WTC11 (cell line): ENCODE results near the gene FABP2. TPM values are rescaled to one million over a fixed set of nuclear protein-coding genes. Genes with fewer than 3 reads are reported as not detected.
A peak's percentile ranks its signal among the peaks of the same experiment; 100 is the strongest.

Experiments used
- ATAC-seq: fragments of 200-7000 bp; cut with Tn5 transposase; 2 replicates; pipeline ENCODE4 v1.10.0; 2021; ENCODE audit warnings: mild to moderate bottlenecking, moderate library complexity
- CTCF ChIA-PET: fragments of 300-600 bp; sonication (Branson Sonifier 250); formaldehyde crosslinking; loops from one replicate; lab custom pipeline; 2021; ENCODE audit warnings: antibody characterized with exemption; lab: Charles Lee
- POLR2A ChIA-PET: fragments of 350-600 bp; sonication (Branson Sonifier 250); formaldehyde crosslinking; loops from one replicate; lab custom pipeline; 2021; ENCODE audit warnings: antibody characterized with exemption; lab: Charles Lee
- DNase-seq: peaks from one replicate; pipeline ENCODE4 v3.0.0; 2021; ENCODE audit warnings: low spot score
- H3K27ac Mint-ChIP-seq: 2 replicates; pipeline ENCODE4 v1.8.0; 2021; ENCODE audit warnings: mixed read lengths
- H3K27me3 Mint-ChIP-seq: 2 replicates; pipeline ENCODE4 v1.8.0; 2021; ENCODE audit warnings: low read depth, mild to moderate bottlenecking, moderate library complexity, mixed read lengths
- H3K36me3 Mint-ChIP-seq: 2 replicates; pipeline ENCODE4 v1.8.0; 2021; ENCODE audit warnings: mixed read lengths
- H3K4me1 Mint-ChIP-seq: 2 replicates; pipeline ENCODE4 v1.8.0; 2022; ENCODE audit warnings: mixed read lengths
- H3K4me3 Mint-ChIP-seq: 2 replicates; pipeline ENCODE4 v1.8.0; 2021; ENCODE audit warnings: mild to moderate bottlenecking, moderate library complexity, mixed read lengths
- H3K9me3 Mint-ChIP-seq: 2 replicates; pipeline ENCODE4 v1.8.0; 2021; ENCODE audit warnings: mixed read lengths
- ARID4B ChIP-seq: sonication (generic); formaldehyde crosslinking; IDR thresholded peaks from 2 replicates; pipeline ENCODE4 v1.8.0; 2023; ENCODE audit warnings: missing genetic modification reagents, mild to moderate bottlenecking, borderline replicate concordance
- ATF6 ChIP-seq: sonication (generic); formaldehyde crosslinking; IDR thresholded peaks from 2 replicates; pipeline ENCODE4 v1.8.1; 2023; ENCODE audit warnings: mild to moderate bottlenecking, missing genetic modification reagents
- CREB1 ChIP-seq: sonication (generic); formaldehyde crosslinking; IDR thresholded peaks from 2 replicates; pipeline ENCODE4 v1.8.0; 2023; ENCODE audit warnings: mild to moderate bottlenecking, missing genetic modification reagents
- E2F5 ChIP-seq: sonication (generic); formaldehyde crosslinking; IDR thresholded peaks from 2 replicates; pipeline ENCODE4 v1.8.1; 2022; ENCODE audit warnings: mild to moderate bottlenecking, moderate library complexity, missing genetic modification reagents
- EMX1 ChIP-seq: fragments of 250-450 bp; sonication (Bioruptor Pico); IDR thresholded peaks from 2 replicates; pipeline ENCODE4 v1.8.0; 2021; ENCODE audit warnings: mild to moderate bottlenecking
- ERG ChIP-seq: fragments of 250-450 bp; sonication (Bioruptor Pico); IDR thresholded peaks from 2 replicates; pipeline ENCODE4 v1.8.0; 2021; ENCODE audit warnings: mild to moderate bottlenecking
- FOXJ3 ChIP-seq: sonication (generic); formaldehyde crosslinking; IDR thresholded peaks from 2 replicates; pipeline ENCODE4 v1.9.0; 2021; ENCODE audit warnings: missing genetic modification reagents, mild to moderate bottlenecking, borderline replicate concordance
- FOXP1 ChIP-seq: sonication (generic); formaldehyde crosslinking; IDR thresholded peaks from 2 replicates; pipeline ENCODE4 v1.8.0; 2022; ENCODE audit warnings: missing genetic modification reagents, mild to moderate bottlenecking, moderate library complexity, borderline replicate concordance
- HMGA2 ChIP-seq: fragments of 250-450 bp; sonication (Bioruptor Pico); IDR thresholded peaks from 2 replicates; pipeline ENCODE4 v1.4.0; 2021; ENCODE audit warnings: mild to moderate bottlenecking, moderate library complexity
- PREB ChIP-seq: sonication (generic); formaldehyde crosslinking; IDR thresholded peaks from 2 replicates; pipeline ENCODE4 v1.8.1; 2022; ENCODE audit warnings: mild to moderate bottlenecking, missing genetic modification reagents, moderate library complexity, borderline replicate concordance
- ZBTB43 ChIP-seq: sonication (generic); formaldehyde crosslinking; IDR thresholded peaks from 2 replicates; pipeline ENCODE4 v1.8.1; 2023; ENCODE audit warnings: mild to moderate bottlenecking, missing genetic modification reagents
- ZNF138 ChIP-seq: sonication (generic); formaldehyde crosslinking; conservative IDR thresholded peaks from 2 replicates; pipeline ENCODE4 v1.8.1; 2022; ENCODE audit warnings: mild to moderate bottlenecking, moderate library complexity, missing genetic modification reagents
- ZNF281 ChIP-seq: sonication (generic); formaldehyde crosslinking; IDR thresholded peaks from 2 replicates; pipeline ENCODE4 v1.8.0; 2023; ENCODE audit warnings: mild to moderate bottlenecking, missing genetic modification reagents
- ZNF317 ChIP-seq: sonication (generic); formaldehyde crosslinking; IDR thresholded peaks from 2 replicates; pipeline ENCODE4 v1.8.1; 2023; ENCODE audit warnings: low read depth, mild to moderate bottlenecking, moderate library complexity, missing genetic modification reagents, borderline replicate concordance
- ZNF396 ChIP-seq: fragments of 250-450 bp; sonication (Bioruptor Pico); IDR thresholded peaks from 2 replicates; pipeline ENCODE4 v1.8.0; 2021; ENCODE audit warnings: mild to moderate bottlenecking, moderate library complexity, borderline replicate concordance
- ZNF512 ChIP-seq: sonication (generic); formaldehyde crosslinking; IDR thresholded peaks from 2 replicates; pipeline ENCODE4 v1.8.1; 2022; ENCODE audit warnings: missing genetic modification reagents, borderline replicate concordance
- total RNA-seq: library from RNA; stranded (reverse); gene quantifications from 3 replicates; pipeline ENCODE4 v1.2.3, GENCODE V29; 2021

Gene FABP2
- total RNA-seq, 1 experiment from 2014 or later, result not detected

- TF ChIP-seq ZNF138 (CRISPR knock-in tag) (no peak), FOXJ3 (CRISPR knock-in tag) (no peak), HMGA2 (CRISPR knock-in tag) (no peak), E2F5 (CRISPR knock-in tag) (no peak), ZNF317 (no peak)
Measured at GRCh38 chr4:119315036-119315435, 6.9 kb downstream of the FABP2 start (continued).

GRCh38 chr4:119314356-119314755 lies 7.6 kb downstream of the FABP2 start:
- no peak overlapping the region for H3K27ac Mint-ChIP-seq
- H3K9me3 Mint-ChIP-seq, result no peaks in the 10 kb centered on the region
- DNase-seq (no peak), ATAC-seq (peak; percentile 87)
- no peaks in the 10 kb centered on the region for H3K27me3 Mint-ChIP-seq
- H3K4me1 Mint-ChIP-seq, result peaks cover 10% of the 10 kb centered on the region
- ChIA-PET POLR2A (no interaction called here), CTCF (interaction anchor here (2.0 kb wide), 1 partner anchor 176 kb away, joined by 9 read pairs; no protein-coding TSS in a partner anchor)
- H3K4me3 Mint-ChIP-seq, result no peak overlapping the region
- no peaks in the 10 kb centered on the region for H3K36me3 Mint-ChIP-seq
- no peak for TF ChIP-seq CREB1 (CRISPR knock-in tag)
- no peak for TF ChIP-seq ATF6 (CRISPR knock-in tag)
- TF ChIP-seq ZNF396, result no peak
- TF ChIP-seq ZNF281 (CRISPR knock-in tag), result no peak

GRCh38 chr4:119313237-119313636 lies 8.7 kb downstream of the FABP2 start:
- Mint-ChIP-seq H3K4me1 (peaks cover 10% of the 10 kb centered on the region), H3K4me3 (no peak overlapping the region), H3K27ac (no peak overlapping the region), H3K27me3 (no peaks in the 10 kb centered on the region), H3K9me3 (no peaks in the 10 kb centered on the region), H3K36me3 (no peaks in the 10 kb centered on the region)
- no peak for DNase-seq
- ATAC-seq, result no peak
- CTCF ChIA-PET, result interaction anchor here (0.5 kb wide), 1 partner anchor 41 kb away, joined by 3 read pairs; no protein-coding TSS in a partner anchor
- POLR2A ChIA-PET, result no interaction called here
- TF ChIP-seq EMX1 (CRISPR knock-in tag), result no peak
- no peak for TF ChIP-seq ERG (CRISPR knock-in tag)
- no peak for TF ChIP-seq FOXP1 (CRISPR knock-in tag)
- TF ChIP-seq PREB (CRISPR knock-in tag), result no peak
- TF ChIP-seq ZBTB43 (CRISPR knock-in tag), result no peak
- TF ChIP-seq ARID4B (CRISPR knock-in tag), result no peak
- TF ChIP-seq ZNF512 (CRISPR knock-in tag), result no peak
